Measurements from ENCODE around the gene UBAP2L.
"Not testable (repeated sequence)": the region's sequence is repeated elsewhere in the genome, so short reads cannot be mapped to it uniquely, and the experiment has no call there.

The UBAP2L gene

DNA sequence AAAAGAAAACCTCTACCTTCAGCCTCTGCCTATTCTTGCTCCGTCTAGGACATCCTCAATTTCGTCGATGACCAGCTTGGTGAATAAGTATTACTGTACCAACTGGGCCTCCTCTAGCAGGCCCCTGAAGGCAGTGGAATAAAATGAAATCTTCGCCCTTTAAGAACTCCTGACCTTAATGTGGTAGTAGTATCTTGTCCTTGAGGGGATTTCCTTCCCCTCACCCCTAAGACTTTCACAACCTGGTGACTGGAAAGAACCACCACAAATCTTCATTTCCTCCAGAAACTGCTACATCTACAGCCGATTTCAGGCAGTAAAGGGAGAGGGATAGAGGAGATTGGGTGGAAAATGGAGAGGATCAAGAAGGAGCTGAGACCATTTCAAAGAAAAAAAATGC is 50.1 kb downstream of the UBAP2L start:
- TF ChIP-seq CTCF (IDR thresholded peaks at IDR 0.05; ENCODE audit: low read depth, low read length), result no peak
- TF ChIP-seq, protein P1, sequence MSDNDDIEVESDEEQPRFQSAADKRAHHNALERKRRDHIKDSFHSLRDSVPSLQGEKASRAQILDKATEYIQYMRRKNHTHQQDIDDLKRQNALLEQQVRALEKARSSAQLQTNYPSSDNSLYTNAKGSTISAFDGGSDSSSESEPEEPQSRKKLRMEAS (IDR thresholded peaks at IDR 0.05; ENCODE audit: low read depth, low read length), result no peak
- no peak for TF ChIP-seq POLR2A (IDR thresholded peaks at IDR 0.05; ENCODE audit: extremely low read depth, insufficient read length)
- TF ChIP-seq MYC (IDR thresholded peaks at IDR 0.05; ENCODE audit: low read depth, low read length), result no peak
- DNase-seq (ENCODE audit: low read depth), result no peak
- H3K4me3 ChIP-seq (ENCODE audit: low read depth, low read length), result no peak overlapping the region

DNA sequence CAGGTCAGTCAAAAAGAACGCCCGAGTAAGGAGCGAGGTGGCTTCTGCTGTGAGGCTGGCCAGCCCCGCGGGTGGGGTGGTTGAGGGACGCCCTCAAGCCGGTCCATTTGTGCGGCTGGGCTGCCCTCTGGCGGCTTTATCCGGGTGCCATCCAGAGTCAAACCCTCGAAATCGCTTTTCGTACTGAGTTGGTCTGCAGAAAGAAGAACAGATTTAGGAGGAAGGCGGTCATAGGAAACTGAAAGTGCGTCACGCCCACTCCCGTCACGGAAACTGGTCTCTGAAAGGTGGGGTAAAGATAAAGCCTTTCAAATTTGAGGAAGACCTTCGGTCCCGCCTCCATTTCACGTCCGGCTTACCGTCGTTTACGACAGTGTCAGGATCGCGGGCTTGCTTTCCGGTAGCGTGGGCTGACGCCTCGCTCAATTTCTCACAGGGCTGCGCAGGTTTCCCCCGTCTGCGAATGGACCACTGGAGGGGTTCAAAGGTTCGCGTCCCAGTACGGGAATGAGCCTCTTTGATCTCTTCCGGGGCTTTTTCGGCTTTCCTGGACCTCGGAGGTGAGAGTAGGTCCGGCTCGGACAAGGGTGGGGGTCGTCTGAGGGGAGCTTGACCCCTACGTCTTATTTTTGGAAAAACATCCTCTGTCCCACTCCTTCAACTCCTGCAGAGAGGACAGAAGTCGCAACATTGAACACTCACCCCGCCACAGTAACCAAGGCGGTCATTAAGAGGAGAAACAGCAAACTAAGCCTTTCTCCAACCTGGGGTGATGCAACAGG is 51.7 kb downstream of the UBAP2L start, which contains the start of gene HAX1:
HAX1 (plus strand) TSS at position 413 of the 782 bp plus-strand sequence; CDS start at position 508, 95 bp downstream.
- H3K4me3 ChIP-seq (ENCODE audit: low read depth, low read length), result peak within 1 kb of the TSS; percentile 97
- DNase-seq (ENCODE audit: low read depth), result peak; percentile 98
- TF ChIP-seq POLR2A (IDR thresholded peaks at IDR 0.05; ENCODE audit: extremely low read depth, insufficient read length) (peak; percentile 72), MYC (IDR thresholded peaks at IDR 0.05; ENCODE audit: low read depth, low read length) (peak; percentile 83), CTCF (IDR thresholded peaks at IDR 0.05; ENCODE audit: low read depth, low read length) (peak; percentile 52)
- TF ChIP-seq, protein P1 (IDR thresholded peaks at IDR 0.05; ENCODE audit: low read depth, low read length), result peak; percentile 66; the same call in 1 of the 2 replicates

GRCh38 chr1:154272999-154273563 is 52.3 kb downstream of the UBAP2L start:
- H3K4me3 ChIP-seq (ENCODE audit: low read depth, low read length), result peak overlapping the region; percentile 97
- no peak for TF ChIP-seq POLR2A (IDR thresholded peaks at IDR 0.05; ENCODE audit: extremely low read depth, insufficient read length)
- TF ChIP-seq, protein P1 (IDR thresholded peaks at IDR 0.05; ENCODE audit: low read depth, low read length), result no peak
- TF ChIP-seq MYC (IDR thresholded peaks at IDR 0.05; ENCODE audit: low read depth, low read length), result no peak
- no peak for TF ChIP-seq CTCF (IDR thresholded peaks at IDR 0.05; ENCODE audit: low read depth, low read length)
- no peak for DNase-seq (ENCODE audit: low read depth)

DNA sequence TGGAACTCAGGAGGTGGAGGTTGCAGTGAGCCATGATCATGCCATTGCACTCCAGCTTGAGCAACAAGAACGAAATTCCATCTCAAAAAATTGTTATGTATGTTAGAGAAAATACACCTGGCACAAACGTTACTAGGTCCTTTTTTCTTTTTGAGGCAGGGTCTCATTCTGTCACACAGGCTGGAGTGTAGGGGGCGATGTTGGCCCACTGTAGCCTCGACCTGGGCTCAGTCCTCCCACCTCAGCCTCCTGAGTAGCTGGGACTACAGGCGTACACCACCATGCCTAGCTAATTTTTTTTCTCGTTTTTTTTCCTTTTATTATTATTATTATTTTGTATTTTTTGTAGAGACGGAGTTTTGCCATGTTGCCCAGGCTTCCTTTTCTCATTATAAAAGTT is 56.0 kb downstream of the UBAP2L start:
- TF ChIP-seq MYC (IDR thresholded peaks at IDR 0.05; ENCODE audit: low read depth, low read length) (no peak), POLR2A (IDR thresholded peaks at IDR 0.05; ENCODE audit: extremely low read depth, insufficient read length) (no peak), CTCF (IDR thresholded peaks at IDR 0.05; ENCODE audit: low read depth, low read length) (peak; percentile 24)
- TF ChIP-seq, protein P1 (IDR thresholded peaks at IDR 0.05; ENCODE audit: low read depth, low read length), result no peak
- no peak overlapping the region for H3K4me3 ChIP-seq (ENCODE audit: low read depth, low read length)
- peak; percentile 40 for DNase-seq (ENCODE audit: low read depth)

DNA sequence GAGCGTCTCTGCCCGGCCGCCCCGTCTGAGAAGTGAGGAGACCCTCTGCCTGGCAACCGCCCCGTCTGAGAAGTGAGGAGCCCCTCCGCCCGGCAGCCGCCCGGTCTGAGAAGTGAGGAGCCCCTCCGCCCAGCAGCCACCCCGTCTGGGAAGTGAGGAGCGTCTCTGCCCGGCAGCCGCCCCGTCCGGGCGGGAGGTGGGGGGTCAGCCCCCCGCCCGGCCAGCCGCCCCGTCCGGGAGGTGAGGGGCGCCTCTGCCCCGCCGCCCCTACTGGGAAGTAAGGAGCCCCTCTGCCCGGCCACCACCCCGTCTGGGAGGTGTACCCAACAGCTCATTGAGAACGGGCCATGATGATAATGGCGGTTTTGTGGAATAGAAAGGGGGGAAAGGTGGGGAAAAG is 66.8 kb downstream of the UBAP2L start:
- H3K4me3 ChIP-seq (ENCODE audit: low read depth, low read length); DNase-seq (ENCODE audit: low read depth): not testable (repeated sequence)

DNA sequence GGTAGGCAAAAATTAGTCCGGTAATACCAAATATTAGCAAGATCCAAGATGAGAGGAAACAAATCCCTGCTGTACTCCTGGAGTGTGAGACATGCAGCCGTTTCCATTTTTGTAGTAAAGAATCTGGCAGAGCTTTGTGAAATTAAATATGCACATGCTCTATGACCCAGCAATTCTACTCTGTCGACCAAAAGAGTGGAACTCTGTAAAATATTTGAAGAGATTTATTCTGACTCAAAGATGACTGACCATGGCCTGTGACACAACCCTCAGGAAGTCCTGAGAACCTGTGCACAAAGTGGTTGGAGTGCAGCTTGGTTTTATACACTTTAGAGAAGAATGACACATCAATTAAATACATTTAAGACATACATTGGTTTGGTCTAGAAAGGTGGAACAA is 67.9 kb downstream of the UBAP2L start:
- no peak for DNase-seq (ENCODE audit: low read depth)
- TF ChIP-seq CTCF (IDR thresholded peaks at IDR 0.05; ENCODE audit: low read depth, low read length) (no peak), MYC (IDR thresholded peaks at IDR 0.05; ENCODE audit: low read depth, low read length) (no peak), POLR2A (IDR thresholded peaks at IDR 0.05; ENCODE audit: extremely low read depth, insufficient read length) (no peak)
- TF ChIP-seq, protein P1 (IDR thresholded peaks at IDR 0.05; ENCODE audit: low read depth, low read length), result no peak

More for the DNA sequence above, 67.9 kb downstream of the UBAP2L start:
- no peak overlapping the region for H3K4me3 ChIP-seq (ENCODE audit: low read depth, low read length)

All from NB4 (cell line).